HG03378 (cell line): ENCODE data around the gene PKP4.
"Not testable (repeated sequence)": the region's sequence is repeated elsewhere in the genome, so short reads cannot be mapped to it uniquely, and the experiment has no call there.

Source experiments
- ATAC-seq: cut with Tn5 transposase; IDR thresholded peaks from one replicate; pipeline ENCODE4 v1.9.1; 2021; ENCODE audit warnings: mild to moderate bottlenecking, moderate library complexity; ENCODE audit not compliant: unreplicated experiment

Gene PKP4, protein sequence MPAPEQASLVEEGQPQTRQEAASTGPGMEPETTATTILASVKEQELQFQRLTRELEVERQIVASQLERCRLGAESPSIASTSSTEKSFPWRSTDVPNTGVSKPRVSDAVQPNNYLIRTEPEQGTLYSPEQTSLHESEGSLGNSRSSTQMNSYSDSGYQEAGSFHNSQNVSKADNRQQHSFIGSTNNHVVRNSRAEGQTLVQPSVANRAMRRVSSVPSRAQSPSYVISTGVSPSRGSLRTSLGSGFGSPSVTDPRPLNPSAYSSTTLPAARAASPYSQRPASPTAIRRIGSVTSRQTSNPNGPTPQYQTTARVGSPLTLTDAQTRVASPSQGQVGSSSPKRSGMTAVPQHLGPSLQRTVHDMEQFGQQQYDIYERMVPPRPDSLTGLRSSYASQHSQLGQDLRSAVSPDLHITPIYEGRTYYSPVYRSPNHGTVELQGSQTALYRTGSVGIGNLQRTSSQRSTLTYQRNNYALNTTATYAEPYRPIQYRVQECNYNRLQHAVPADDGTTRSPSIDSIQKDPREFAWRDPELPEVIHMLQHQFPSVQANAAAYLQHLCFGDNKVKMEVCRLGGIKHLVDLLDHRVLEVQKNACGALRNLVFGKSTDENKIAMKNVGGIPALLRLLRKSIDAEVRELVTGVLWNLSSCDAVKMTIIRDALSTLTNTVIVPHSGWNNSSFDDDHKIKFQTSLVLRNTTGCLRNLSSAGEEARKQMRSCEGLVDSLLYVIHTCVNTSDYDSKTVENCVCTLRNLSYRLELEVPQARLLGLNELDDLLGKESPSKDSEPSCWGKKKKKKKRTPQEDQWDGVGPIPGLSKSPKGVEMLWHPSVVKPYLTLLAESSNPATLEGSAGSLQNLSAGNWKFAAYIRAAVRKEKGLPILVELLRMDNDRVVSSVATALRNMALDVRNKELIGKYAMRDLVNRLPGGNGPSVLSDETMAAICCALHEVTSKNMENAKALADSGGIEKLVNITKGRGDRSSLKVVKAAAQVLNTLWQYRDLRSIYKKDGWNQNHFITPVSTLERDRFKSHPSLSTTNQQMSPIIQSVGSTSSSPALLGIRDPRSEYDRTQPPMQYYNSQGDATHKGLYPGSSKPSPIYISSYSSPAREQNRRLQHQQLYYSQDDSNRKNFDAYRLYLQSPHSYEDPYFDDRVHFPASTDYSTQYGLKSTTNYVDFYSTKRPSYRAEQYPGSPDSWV

DNA sequence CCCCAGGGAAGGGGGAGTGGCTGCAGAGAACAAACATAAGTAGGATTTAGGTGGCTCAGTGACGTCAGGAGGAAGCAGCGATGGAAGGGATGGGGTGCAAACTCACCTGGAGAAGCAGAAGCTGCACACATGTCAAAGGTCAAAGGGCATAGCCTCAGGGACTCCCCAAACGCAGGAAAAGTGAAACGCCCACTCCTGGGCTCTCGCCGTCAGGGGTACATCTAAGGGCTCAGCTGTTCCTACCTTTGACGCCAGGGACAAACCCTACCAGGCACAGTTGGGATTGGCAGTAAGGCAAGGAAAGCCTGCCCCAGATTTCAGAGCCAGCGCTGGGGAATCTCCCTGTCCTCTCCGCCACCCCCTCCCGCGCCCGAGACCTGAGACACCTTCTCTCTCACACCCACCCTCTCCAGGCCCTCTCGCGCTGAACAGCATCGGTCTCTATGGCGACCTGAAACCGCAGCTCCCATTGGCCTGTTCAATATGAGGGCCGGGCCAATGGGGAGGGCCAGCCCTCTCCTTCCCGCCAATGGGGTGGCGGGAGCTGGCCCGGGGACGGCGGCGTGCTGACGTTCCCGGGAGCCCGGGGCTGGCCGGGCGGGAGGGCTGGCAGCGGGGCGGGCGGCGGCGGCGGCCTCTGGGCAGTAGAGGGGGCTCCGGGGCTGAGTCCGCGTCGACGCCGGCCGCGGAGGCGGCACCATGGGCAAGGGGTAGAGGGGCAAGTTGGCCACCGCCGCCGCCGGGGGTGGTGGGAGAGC, at the start of gene PKP4, which contains the start of gene CCDC148:
PKP4 (plus strand) TSS at position 644 of the 758 bp plus-strand sequence. CDS start 76,233 bp downstream, outside the sequence.
CCDC148 (minus strand) TSS at position 445 of the 758 bp plus-strand sequence; CDS start at position 131, 314 bp downstream.
- peak; percentile 94 for ATAC-seq

DNA sequence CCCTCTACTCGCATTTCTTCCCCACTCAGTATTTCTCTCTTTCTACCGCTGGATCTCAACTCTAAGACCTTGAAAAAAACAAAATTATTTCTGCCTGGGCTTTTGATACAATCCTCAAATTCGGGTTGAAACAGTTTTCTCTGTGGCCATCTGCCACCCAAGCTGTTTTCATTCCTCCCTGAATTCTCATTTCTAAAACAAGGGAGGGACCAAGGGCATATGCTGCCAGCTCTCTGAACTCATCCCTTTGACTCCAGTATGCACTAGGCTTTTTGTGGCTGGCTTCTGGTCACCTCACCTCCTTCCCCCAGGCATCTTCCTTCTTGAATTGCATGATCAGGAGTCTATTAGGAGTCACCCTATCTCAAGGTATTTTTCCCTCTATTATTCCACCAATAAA, 49.7 kb upstream of the PKP4 start:
- ATAC-seq, result no peak

DNA sequence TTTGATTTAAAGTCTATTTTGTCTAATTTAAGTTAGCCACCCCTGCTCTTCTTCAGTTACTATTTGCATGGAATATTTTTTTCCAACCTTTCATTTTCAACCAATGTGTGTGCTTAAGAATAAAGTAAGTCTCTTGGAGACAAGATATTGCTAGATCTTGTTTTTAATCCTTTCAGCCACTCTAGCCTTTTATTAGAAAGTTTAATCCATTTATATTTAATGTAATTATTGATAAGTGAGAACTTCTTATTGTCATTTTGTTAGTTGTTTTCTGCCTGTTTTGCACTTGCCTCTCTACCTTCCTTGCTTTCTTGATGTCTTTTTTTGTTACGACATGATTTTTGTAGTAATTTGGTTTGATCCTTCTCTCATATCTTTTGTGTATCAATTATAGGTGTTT, 46.6 kb upstream of the PKP4 start:
- ATAC-seq, result no peak

DNA sequence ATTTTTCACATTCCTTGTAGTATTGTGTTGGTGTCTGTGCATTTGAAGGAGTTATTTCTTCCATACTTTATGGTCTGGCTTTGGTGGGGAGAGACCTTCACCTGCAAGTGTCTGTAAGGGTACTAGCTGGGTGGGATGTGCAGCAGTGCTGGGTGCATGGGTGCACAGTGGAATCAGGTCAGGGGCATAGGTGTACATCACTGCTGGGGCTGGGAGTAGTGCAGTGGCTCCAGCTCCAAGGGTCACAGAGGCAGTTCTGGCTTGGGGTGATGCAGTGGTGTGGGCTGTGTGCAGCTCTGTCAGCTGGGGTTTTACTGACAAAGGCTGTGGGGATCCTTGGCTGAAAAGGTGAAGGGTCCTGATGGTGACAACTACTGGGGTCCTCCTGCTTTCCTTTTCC, 45.0 kb upstream of the PKP4 start:
- no peak for ATAC-seq

DNA sequence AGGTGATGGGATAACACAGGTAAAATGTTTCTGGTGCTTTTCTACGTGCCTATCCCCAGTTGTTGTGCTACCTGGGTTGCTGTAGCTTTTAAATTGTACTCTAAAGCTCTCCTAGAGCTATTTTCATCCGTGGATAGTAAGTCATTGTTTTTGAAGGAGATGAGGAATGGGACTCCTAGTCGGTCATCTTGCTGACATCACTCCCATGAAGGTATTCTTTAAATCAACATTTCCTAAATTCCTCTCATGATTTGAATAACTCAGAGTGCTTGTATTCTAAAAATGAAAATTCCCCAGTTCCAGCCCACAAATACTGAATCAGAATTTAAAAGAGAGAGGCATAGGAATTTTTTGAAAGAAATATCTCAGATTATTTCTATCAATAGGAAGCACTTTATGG, 44.5 kb upstream of the PKP4 start:
- ATAC-seq, result no peak

DNA sequence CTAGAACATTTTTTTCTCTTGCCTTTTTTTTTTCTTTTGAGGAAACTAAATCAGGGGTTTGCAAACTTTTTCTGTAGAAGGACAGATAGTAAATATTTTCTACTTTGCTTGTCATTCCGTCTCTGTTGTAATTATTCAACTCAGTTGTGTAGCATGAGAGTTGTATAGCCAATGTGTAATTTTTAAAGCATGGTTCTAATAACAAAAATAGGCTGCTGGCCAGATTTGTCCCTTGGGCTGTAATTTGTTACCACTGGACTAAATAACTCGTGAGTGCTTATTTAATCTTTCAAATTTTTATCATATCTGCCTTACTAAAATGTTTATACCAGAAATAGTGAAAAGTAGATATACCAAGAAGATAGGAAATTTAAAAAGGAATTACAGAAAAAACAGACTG, 43.2 kb upstream of the PKP4 start:
- ATAC-seq, result no peak

DNA sequence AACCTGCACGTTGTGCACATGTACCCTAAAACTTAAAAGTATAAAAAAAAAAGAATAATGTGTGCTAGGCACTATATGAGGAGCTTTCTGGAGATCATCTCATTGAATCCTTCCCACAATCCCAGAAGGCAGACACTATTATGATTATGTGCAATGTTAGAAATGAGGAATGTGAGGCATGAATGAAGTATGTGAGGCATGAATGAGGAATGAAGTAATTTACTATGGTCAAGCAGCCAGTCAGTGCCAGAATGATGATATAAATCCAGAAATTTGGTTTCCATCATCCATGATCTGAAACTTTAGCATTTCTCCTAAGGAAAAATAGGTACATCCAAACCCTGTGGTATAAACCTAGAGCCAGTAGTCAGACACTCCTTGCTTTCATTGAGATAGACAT, 42.2 kb upstream of the PKP4 start:
- ATAC-seq, result no peak

DNA sequence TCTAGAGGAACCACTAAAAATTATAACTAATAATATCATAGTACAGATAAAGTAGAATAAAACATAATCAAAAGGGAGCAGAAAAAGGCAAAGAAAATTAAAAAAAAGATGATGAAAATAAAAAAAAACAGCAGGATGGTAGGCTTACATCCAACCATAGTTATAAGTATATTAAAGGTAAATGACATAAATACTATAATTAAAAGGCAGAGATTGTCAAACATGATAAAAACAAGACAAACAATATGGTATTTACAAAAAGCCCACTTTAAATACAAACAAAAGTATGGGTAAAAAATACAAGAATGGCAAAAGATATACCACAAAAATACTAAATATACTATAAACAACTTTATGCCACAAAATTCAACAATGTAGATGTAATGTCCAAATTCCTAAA, 24.6 kb upstream of the PKP4 start:
- ATAC-seq, result no peak

DNA sequence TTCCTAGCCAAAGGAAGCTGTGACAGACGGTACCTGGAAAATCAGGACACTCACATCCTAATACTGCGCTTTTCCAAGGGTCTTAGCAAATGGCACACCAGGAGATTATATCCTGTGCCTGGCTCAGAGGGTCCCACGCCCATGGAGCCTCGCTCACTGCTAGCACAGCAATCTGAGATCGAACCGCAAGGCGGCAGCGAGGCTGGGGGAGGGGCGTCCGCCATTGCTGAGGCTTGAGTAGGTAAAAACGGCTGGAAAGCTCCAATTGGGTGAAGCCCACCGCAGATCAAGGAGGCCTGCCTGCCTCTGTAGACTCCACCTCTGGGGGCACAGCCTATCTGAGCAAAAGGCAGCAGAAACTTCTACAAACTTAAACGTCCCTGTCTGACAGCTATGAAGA, 23.0 kb upstream of the PKP4 start:
- not testable (repeated sequence) for ATAC-seq

DNA sequence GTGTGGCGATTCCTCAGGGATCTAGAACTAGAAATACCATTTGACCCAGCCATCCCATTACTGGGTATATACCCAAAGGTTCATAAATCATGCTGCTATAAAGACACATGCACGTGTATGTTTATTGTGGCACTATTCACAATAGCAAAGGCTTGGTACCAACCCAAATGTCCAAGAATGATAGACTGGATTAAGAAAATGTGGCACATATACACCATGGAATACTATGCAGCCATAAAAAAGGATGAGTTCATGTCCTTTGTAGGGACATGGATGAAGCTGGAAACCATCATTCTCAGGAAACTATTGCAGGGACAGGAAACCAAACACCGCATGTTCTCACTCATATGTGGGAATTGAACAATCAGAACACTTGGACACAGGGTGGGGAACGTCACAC, 17.7 kb upstream of the PKP4 start:
- not testable (repeated sequence) for ATAC-seq

DNA sequence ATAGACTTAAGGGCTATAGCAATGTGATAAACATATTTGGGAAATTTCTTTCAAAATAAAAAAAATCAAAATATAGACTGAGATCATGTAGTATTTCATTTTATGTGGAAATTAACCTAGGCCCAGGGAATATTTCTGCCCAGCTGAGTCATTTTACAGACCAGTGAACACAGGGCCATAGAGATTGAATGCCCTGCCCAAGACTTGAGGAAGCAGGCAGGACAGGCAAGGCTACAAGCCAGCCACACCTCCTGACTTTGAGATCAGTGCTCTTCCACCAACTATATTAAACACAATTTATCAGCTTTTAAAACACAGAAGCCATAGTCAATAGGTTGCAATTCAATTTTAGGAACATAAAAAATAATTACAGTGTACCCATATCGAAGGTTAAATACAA, 13.1 kb upstream of the PKP4 start:
- no peak for ATAC-seq

DNA sequence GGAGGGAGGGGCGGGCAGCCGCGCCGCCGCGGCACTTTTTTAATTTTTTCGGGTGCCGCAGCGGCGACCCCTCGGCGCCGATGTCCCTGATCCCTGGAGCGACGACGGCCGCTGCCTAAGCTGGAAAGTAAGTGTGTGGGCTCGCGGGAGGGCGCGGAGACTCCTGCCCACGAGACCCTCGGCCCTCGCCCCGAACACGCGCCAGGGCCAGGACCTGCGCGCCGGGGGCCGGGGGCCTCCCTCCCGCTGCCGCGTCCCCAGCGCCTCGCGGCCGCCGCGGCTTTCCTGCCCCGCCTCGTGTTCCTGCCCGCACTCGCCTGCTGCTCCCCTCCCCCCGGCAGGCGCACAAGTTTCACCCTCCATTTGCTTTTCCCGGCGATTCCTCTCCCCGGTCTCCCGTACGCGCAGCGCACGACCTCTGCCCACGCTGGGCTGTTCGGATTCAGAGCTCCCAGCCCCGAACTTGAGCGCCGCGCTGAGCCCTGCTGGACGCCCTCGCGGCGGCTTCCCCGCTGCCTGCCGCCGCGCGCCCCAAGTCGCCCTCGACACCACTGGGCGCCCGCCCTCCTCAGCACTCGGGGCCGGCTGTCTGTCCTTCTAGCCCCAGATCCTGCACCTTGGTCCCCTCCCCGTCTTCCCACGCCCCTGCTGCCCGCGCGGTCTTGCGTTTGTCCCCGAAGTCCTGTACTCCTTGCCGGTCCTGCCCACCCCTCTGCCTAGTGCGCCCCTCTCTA, 507 bp downstream of the PKP4 start:
- ATAC-seq, result peak; percentile 17

DNA sequence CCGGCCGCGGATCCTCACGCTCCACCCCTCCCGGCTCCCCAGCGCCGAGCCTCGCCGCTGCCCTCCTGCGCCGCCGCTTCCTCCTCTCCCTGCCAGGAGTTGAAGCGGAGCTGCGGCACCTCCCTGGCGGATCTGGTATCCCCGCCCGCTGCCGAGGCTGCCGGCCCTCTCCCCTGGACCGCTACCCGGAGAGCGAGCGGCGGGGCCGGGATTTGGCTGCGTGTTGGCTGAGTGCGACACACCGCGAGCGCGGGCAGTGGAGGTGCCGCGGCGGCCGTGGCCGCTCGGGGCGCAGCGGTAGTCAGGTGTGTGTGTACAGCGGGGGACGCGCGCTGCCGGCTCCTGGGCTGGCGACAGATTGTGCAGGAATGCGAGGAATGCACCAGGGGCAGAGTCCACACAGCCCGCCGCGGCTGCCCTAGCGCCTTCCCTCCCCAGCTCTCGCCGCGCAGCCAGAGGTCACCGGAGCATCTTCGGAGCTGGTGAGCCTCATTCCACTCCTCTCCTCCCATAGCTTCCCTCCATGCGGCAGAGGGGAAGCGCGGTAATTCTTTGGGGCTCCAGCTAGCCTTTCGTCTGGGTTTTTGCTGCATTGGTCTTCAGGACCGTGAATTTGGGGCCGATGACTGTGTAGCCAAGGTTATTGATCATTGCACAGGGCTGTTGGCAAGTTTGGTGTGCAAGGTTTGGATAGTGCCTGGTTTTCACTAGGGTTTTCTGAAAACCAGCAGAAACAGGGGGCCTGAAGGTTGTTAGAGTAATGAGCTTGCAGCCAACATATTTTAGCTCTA, 1.3 kb downstream of the PKP4 start:
- ATAC-seq, result peak; percentile 37

DNA sequence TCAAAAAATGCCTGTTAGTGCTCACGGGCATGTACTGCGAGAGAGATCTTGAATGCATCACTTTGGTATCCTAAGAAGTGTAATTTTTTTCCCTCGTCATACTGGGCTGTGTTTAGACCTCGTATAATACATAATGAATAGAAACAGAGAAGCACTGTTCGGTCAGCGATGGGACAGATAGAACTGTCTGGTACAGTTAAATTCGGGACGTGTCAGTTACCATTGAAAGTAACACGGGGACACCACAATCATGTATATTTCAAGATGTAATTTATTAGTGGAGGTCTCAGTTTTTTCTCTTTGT, 1.8 kb downstream of the PKP4 start:
- ATAC-seq, result no peak

DNA sequence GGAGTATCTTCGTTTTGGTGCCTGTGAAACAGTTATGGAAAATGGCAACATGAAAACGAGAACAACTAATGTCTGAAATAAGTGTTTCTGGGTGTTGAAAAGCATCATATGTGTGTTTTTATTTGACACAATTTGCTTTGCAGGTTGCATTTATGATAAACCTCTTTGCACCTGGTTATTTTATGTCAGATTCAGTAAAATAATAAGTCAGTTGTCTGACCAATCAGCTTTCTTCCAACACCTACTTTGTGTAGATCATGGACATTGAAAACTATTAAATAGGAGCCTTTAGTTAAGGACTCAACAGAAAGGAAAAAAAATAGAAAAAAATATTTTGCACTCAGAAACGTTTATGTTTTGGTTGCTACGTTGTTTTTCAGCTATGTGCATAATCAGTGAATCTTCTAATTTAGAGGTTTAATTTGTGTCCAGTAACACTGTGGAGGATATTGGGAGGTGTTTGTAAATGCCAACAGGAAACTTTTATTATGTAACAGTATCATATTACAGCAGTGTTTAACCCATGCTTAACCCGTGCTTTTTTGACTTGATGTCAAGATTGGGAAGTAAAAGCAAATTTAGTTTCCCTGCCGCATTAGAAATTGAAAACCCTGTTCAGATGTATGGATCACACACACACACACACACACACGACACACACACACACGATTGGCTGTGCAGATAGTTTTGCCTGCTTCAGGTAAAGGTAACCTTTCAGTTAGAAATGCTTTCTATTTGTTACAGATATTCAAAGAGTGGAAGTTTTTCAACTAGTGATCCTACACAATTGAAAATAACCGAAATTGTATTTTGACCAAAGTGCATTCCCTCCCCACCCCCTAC, 2.6 kb downstream of the PKP4 start:
- no peak for ATAC-seq

DNA sequence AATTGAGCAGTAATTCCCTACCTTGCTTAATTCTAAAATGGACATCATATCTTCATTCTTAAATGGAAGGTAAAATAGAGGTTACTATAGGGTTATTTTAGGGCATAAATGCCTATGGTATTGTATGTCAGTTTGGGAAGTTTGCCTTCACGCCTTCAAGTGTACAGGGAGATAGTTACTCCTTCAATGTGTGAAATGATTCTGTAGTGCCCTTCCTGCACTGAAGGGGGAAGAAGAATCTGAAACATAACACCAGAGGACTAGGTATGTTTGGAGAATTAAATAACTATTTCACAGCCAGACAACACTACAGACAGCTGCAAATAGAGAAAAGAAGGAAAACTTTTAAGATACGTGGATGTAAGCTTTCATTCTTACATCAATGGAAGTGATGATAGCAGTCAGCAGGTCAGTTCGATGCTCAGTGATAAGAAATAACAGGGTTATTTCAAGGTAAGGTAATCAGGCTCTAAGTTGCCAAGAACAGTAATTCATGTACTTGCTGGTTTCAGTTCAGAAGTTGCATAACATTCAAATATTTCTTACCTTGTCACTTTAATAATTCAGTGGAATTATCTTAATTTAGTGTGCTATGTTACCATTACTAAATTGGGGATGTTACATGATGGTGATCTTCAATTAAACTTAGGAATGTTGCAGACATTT, 4.0 kb downstream of the PKP4 start:
- no peak for ATAC-seq

DNA sequence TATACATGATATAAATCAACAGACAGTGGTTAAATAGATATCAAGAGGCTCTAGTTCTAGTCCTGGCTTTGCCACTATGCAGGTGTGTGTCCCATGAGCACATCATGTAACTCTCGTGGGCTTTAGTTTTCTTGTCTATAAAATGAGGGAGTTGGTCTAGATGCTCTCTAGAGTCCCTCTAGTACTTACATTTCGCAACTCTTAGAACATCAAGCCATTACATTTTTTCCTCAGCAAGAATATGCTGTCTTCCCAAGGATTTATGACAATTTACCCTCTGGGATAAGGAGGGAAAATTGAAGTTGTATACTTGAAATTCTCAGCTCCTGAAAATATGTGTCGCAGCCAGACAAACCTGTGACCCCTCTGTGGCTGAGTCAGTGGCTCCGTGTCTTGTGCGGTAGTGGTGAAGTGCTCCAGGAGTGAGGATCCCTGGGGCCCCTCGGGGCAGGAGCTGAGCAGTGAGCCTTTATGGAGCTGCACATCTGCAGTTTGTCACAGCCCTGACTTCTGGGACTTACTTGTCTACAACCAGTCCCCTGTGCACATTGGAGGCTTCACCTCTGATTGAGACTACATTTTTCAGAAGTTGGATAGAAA, 6.8 kb downstream of the PKP4 start:
- no peak for ATAC-seq
